HCT116 (cell line): ENCODE measurements around the gene DOCK11. TPM values are rescaled to one million over a fixed set of nuclear protein-coding genes. Genes with fewer than 3 reads are reported as not detected.

Source experiments
- ATAC-seq: fragments of 200-7000 bp; cut with Tn5 transposase; 2 replicates; pipeline ENCODE4 v1.9.1; 2020; ENCODE audit warnings: mild to moderate bottlenecking, moderate library complexity
- BruUV-seq: library from RNA; stranded (reverse); fragments of 400-500 nt; replicated peaks from 2 replicates; lab custom pipeline; 2021; lab: Mats Ljungman, UMichigan
- CTCF ChIA-PET: fragments of 300-600 bp; sonication (Branson Sonifier 250); formaldehyde crosslinking; loops from one replicate; lab custom pipeline; 2021; ENCODE audit warnings: antibody characterized with exemption; lab: Charles Lee
- POLR2A ChIA-PET: fragments of 300-600, 350-600 bp; sonication (Branson Sonifier 250); formaldehyde crosslinking; loops from one replicate; lab custom pipeline; 2021; ENCODE audit warnings: antibody characterized with exemption; lab: Charles Lee
- RAD21 ChIA-PET, 2 experiments: fragments of 300-600 bp; sonication (Branson Sonifier 250); formaldehyde crosslinking; loops; one replicate each; lab custom pipeline; 2023; ENCODE audit warnings: low total read pairs in 2 of 2; ENCODE audit not compliant: uncharacterized antibody in 2 of 2, unreplicated experiment in 2 of 2, low non-redundant PET in 1 of 2; lab: Charles Lee
- DNase-seq: peaks from one replicate; pipeline ENCODE4 v3.0.0-alpha.2; 2010; ENCODE audit warnings: low read depth, low spot score
- H2AFZ ChIP-seq: fragments of 200-600 bp; shearing (Covaris generic), sonication (generic); 2 replicates; pipeline ENCODE4 v1.6.1; 2017; ENCODE audit warnings: low read depth, mixed run types, mixed read lengths, antibody characterized with exemption, low read length; ENCODE audit not compliant: poor library complexity, severe bottlenecking
- H3K27ac ChIP-seq: 2 replicates; pipeline ENCODE4 v1.5.1; 2012; ENCODE audit warnings: low read depth, low read length
- H3K27me3 ChIP-seq: fragments of 200-600 bp; sonication (generic); 2 replicates; pipeline ENCODE4 v1.6.1; 2016; ENCODE audit warnings: mixed run types, low read length, mixed read lengths; ENCODE audit not compliant: insufficient read depth
- H3K36me3 ChIP-seq, 2 experiments: fragments of 200-500 bp in 1 of 2; fragments of 200-600 bp in 1 of 2; sonication (Bioruptor generic) in 1 of 2; sonication (generic) in 1 of 2; 2 replicates each; pipeline versions ENCODE4 v1.5.1 to v1.6.1; 2014 to 2016; ENCODE audit warnings: low read length in 2 of 2, inconsistent platforms in 1 of 2, mixed read lengths in 1 of 2, mixed run types in 1 of 2; ENCODE audit not compliant: insufficient read depth in 2 of 2, control insufficient read depth in 1 of 2
- H3K4me1 ChIP-seq, 2 experiments: fragments of 200-600 bp in 1 of 2; sonication (generic) in 1 of 2; 2 replicates each; pipeline versions ENCODE4 v1.5.1 to v1.6.1; 2012 to 2017; ENCODE audit warnings: low read length in 2 of 2, inconsistent platforms in 1 of 2, mild to moderate bottlenecking in 1 of 2, mixed read lengths in 1 of 2, mixed run types in 1 of 2, moderate library complexity in 1 of 2; ENCODE audit not compliant: insufficient read depth in 2 of 2, control insufficient read depth in 1 of 2
- H3K4me2 ChIP-seq: fragments of 200-600 bp; sonication (generic); 2 replicates; pipeline ENCODE4 v1.6.1; 2017; ENCODE audit warnings: mixed run types, low read length, mixed read lengths
- H3K4me3 ChIP-seq, 2 experiments: fragments of 200-600 bp in 1 of 2; sonication (generic) in 1 of 2; replicated peaks in 1 of 2; 2 replicates each; pipeline ENCODE4 v1.5.1; 2011 to 2016; ENCODE audit warnings: low read length in 2 of 2, control low read depth in 1 of 2, low read depth in 1 of 2, mild to moderate bottlenecking in 1 of 2, mixed read lengths in 1 of 2, mixed run types in 1 of 2
- H3K79me2 ChIP-seq: fragments of 200-600 bp; sonication (generic); 2 replicates; pipeline ENCODE4 v1.6.1; 2017; ENCODE audit warnings: mild to moderate bottlenecking, mixed run types, low read length, moderate library complexity, mixed read lengths; ENCODE audit not compliant: insufficient read depth
- H3K9ac ChIP-seq: fragments of 200-600 bp; sonication (generic); 2 replicates; pipeline ENCODE4 v1.6.1; 2016; ENCODE audit warnings: low read length, mixed read lengths
- H3K9me2 ChIP-seq: fragments of 200-600 bp; sonication (generic), shearing (Covaris generic); 2 replicates; pipeline ENCODE4 v1.6.1; 2017; ENCODE audit warnings: mixed run types, mild to moderate bottlenecking, moderate library complexity; ENCODE audit not compliant: insufficient read depth
- H3K9me3 ChIP-seq, 2 experiments: fragments of 200-500 bp in 1 of 2; fragments of 200-600 bp in 1 of 2; sonication (Bioruptor generic) in 1 of 2; sonication (generic) in 1 of 2; 2 replicates each; pipeline ENCODE4 v1.6.1; 2014 to 2017; ENCODE audit warnings: low read length in 2 of 2, mixed read lengths in 2 of 2, inconsistent platforms in 1 of 2, low read depth in 1 of 2, mild to moderate bottlenecking in 1 of 2, mixed run types in 1 of 2, moderate library complexity in 1 of 2; ENCODE audit not compliant: control insufficient read depth in 1 of 2, insufficient read depth in 1 of 2
- H4K20me1 ChIP-seq: fragments of 200-600 bp; sonication (generic), shearing (Covaris generic); 2 replicates; pipeline ENCODE4 v1.6.1; 2017; ENCODE audit warnings: mixed run types, mild to moderate bottlenecking, moderate library complexity; ENCODE audit not compliant: insufficient read depth
- ATF3 ChIP-seq: IDR thresholded peaks from 2 replicates; pipeline ENCODE4 v1.6.1; 2012
- CBX3 ChIP-seq: IDR thresholded peaks from 2 replicates; pipeline ENCODE4 v1.6.1; 2012; ENCODE audit warnings: low read depth
- CEBPB ChIP-seq: IDR thresholded peaks from 2 replicates; pipeline ENCODE4 v1.6.1; 2012; ENCODE audit warnings: low read depth
- EGR1 ChIP-seq: IDR thresholded peaks from 2 replicates; pipeline ENCODE4 v1.6.1; 2012; ENCODE audit warnings: low read depth
- EZH2phosphoT487 ChIP-seq: fragments of 200-600 bp; IDR thresholded peaks from 2 replicates; pipeline ENCODE4 v1.6.1; 2018; ENCODE audit warnings: antibody characterized with exemption, borderline replicate concordance
- FOSL1 ChIP-seq: IDR thresholded peaks from 2 replicates; pipeline ENCODE4 v1.6.1; 2012; ENCODE audit warnings: low read depth
- JUND ChIP-seq: IDR thresholded peaks from 2 replicates; pipeline ENCODE4 v1.6.1; 2012
- POLR2A ChIP-seq: IDR thresholded peaks from 2 replicates; pipeline ENCODE4 v1.7.0; 2011; ENCODE audit warnings: borderline replicate concordance; ENCODE audit not compliant: insufficient read depth, insufficient read length; ENCODE audit errors: extremely low read depth
- RAD21 ChIP-seq: IDR thresholded peaks from 2 replicates; pipeline ENCODE4 v1.6.1; 2012; ENCODE audit warnings: low read depth, mild to moderate bottlenecking
- SP1 ChIP-seq: IDR thresholded peaks from 2 replicates; pipeline ENCODE4 v1.6.1; 2012; ENCODE audit warnings: low read depth
- ZBTB33 ChIP-seq: IDR thresholded peaks from 2 replicates; pipeline ENCODE4 v1.6.1; 2011; ENCODE audit warnings: mild to moderate bottlenecking, low read length, moderate library complexity; ENCODE audit not compliant: insufficient replicate concordance; ENCODE audit errors: extremely low read depth
- ZFX ChIP-seq: fragments of 450-650 bp; IDR thresholded peaks from 2 replicates; pipeline ENCODE4 v1.6.1; 2017
- ZNF274 ChIP-seq: fragments of 200-500 bp; sonication (Bioruptor generic); IDR thresholded peaks from 2 replicates; pipeline ENCODE4 v1.6.1; 2014; ENCODE audit warnings: mild to moderate bottlenecking, low read depth, low read length, inconsistent platforms
- intact Hi-C: fragments of 100-400 bp; cut with micrococcal nuclease; formaldehyde crosslinking; loops from 2 replicates; pipeline ENCODE4 v1.10.0; 2022
- total RNA-seq: library from RNA; stranded (reverse); gene quantifications from one replicate; pipeline ENCODE4 v1.2.1, GENCODE V29; 2021; ENCODE audit not compliant: unreplicated experiment
- TF ChIP-seq, protein P1 (sequence below), 3 experiments: fragments of 200-600 bp in 1 of 3; sonication (generic) in 1 of 3; IDR thresholded peaks in 2 of 3; conservative IDR thresholded peaks in 1 of 3; 2 replicates each; pipeline ENCODE4 v1.5.1; 2012 to 2017; ENCODE audit warnings: low read depth in 2 of 3, low read length in 2 of 3, antibody characterized with exemption in 1 of 3, borderline replicate concordance in 1 of 3, control low read depth in 1 of 3, mild to moderate bottlenecking in 1 of 3, mixed read lengths in 1 of 3, mixed run types in 1 of 3, moderate library complexity in 1 of 3; ENCODE audit not compliant: insufficient read depth in 1 of 3

DOCK11 gene
- total RNA-seq, 1 experiment from 2014 or later = 0.59 TPM

DNA sequence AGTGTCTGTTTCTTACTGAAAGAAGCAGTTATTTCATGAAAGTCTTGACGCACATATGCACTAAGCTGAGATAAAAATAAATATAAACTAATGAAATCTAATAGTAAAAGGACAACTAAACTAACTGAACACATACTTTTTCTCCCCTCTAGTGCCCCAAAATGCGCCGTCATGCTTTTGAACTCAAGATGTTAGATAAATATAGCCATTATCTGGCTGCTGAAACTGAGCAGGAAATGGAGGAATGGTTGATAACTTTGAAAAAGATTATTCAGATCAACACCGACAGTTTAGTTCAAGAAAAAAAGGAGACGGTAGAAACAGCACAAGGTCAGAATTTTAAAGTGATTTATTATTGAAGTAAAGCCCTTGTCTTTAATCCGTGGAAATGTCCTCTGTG, 70.2 kb downstream of the DOCK11 start:
- H3K36me3 ChIP-seq = no peaks in the 10 kb centered on the region
- H4K20me1 ChIP-seq = no peaks in the 10 kb centered on the region
- H2AFZ ChIP-seq = no peak overlapping the region
- TF ChIP-seq, protein P1, sequence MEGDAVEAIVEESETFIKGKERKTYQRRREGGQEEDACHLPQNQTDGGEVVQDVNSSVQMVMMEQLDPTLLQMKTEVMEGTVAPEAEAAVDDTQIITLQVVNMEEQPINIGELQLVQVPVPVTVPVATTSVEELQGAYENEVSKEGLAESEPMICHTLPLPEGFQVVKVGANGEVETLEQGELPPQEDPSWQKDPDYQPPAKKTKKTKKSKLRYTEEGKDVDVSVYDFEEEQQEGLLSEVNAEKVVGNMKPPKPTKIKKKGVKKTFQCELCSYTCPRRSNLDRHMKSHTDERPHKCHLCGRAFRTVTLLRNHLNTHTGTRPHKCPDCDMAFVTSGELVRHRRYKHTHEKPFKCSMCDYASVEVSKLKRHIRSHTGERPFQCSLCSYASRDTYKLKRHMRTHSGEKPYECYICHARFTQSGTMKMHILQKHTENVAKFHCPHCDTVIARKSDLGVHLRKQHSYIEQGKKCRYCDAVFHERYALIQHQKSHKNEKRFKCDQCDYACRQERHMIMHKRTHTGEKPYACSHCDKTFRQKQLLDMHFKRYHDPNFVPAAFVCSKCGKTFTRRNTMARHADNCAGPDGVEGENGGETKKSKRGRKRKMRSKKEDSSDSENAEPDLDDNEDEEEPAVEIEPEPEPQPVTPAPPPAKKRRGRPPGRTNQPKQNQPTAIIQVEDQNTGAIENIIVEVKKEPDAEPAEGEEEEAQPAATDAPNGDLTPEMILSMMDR (IDR thresholded peaks at IDR 0.05 in 2 of 3, conservative IDR thresholded peaks at IDR 0.05 in 1 of 3; ENCODE audit: borderline replicate concordance in 1 of 3, insufficient read depth in 1 of 3, low read depth in 2 of 3, low read length in 2 of 3) = no peak
- TF ChIP-seq ATF3 (no peak), ZFX (no peak), ZNF274 (no peak), EZH2phosphoT487 (no peak), FOSL1 (no peak), SP1 (no peak), CEBPB (no peak), CBX3 (no peak), ZBTB33 (no peak), POLR2A (no peak), EGR1 (no peak), JUND (no peak), RAD21 (no peak)
- TF ChIP-seq, all 23 proteins: peak for 0
- Histone ChIP-seq H3K4me3 (no peak overlapping the region), H3K27ac (no peak overlapping the region), H3K4me1 (no peaks in the 10 kb centered on the region), H3K9me3 (no peaks in the 10 kb centered on the region), H3K4me2 (no peak overlapping the region), H3K9ac (no peak overlapping the region), H3K27me3 (no peaks in the 10 kb centered on the region), H3K79me2 (no peaks in the 10 kb centered on the region), H3K9me2 (no peaks in the 10 kb centered on the region)
- no peak for DNase-seq
- no TSS peak for BruUV-seq
- ATAC-seq = no peak
- ChIA-PET POLR2A (no interaction called here), RAD21 (no interaction called here), CTCF (no interaction called here)
- intact Hi-C loops = no loop called here
